Fibroblast of peridontal ligament (primary cell): ENCODE measurements around the gene TPM4.
A peak's percentile ranks its signal among the peaks of the same experiment; 100 is the strongest.
"Not testable (repeated sequence)": the region's sequence is repeated elsewhere in the genome, so short reads cannot be mapped to it uniquely, and the experiment has no call there.

Experiments
- DNase-seq: peaks from one replicate; pipeline ENCODE4 v3.0.0-alpha.2; 2010; ENCODE audit errors: extremely low read depth

TPM4 gene

DNA sequence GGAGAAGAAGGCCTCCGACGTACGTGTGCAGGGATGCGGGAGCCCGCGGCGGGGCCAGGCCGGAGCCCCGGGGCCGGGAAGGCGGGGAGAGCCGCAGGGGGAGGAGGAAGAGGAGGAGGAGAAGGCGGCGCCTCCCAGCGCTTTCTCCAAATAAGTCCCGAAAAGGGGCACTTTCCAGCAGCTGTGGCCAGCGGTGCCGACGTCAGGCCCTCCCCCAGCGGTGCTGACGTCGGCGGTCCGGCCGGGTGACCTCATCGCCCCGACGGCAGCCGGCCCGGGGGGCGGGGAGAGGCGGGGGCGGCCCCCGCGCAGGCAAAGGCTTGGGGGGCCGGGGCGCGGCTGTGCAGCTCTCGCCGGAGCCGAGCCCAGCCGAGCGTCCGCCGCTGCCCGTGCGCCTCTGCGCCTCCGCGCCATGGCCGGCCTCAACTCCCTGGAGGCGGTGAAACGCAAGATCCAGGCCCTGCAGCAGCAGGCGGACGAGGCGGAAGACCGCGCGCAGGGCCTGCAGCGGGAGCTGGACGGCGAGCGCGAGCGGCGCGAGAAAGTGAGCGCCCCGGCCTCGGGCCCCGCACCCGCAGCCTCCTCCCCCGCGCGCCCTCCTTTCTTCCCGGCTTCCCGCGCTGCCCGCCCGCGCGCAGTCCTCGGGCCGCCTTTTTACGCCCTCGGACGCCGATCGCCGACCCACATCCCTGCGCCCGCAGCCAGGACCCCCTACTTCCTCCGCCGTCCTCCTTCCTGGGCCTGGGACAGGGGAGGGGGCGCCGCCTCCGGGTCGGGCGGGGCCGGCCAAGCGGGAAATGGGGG is at the start of gene TPM4:
TPM4 (plus strand) TSS at position 342 of the 804 bp plus-strand sequence; CDS start at position 413, 71 bp downstream.
- DNase-seq: peak; percentile 97

DNA sequence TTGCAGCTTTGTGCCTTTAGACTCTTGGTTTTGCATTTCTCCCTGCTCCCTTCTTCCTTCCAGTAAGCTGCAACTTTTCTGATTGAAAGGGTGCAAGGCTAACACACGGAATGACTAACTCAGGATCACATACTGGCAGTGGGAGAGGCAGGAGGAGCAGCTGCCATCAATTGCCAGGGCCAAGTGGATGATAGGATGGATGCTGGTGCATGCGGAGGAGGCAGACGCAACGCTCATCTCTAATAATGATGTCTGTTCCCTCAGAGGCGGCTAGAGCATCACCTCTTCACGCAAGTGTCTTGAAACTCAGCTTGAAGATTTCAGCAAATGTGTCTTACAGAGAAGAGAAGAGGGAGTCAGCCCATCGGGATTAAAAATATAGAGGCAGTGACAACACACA is 49.5 kb upstream of the TPM4 start:
- no peak for DNase-seq

DNA sequence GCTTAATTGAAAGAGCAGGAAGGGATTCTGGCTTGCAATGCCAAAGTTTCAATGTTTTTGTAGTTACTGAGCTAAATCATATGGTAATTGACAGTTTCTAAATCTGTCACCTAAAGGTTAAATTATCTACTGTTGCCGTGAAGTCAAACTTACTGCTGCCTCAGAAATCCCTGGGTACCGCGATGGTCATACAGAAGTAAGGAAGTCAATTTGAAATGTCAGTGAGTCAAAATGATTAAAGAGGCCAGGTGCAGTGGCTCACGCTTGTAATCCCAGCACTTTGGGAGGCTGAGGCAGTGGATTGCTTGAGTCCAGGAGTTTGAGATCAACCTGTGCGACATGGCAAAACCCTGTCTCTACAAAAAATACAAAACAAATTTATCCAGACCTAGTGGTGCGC is 48.8 kb upstream of the TPM4 start:
- no peak for DNase-seq

DNA sequence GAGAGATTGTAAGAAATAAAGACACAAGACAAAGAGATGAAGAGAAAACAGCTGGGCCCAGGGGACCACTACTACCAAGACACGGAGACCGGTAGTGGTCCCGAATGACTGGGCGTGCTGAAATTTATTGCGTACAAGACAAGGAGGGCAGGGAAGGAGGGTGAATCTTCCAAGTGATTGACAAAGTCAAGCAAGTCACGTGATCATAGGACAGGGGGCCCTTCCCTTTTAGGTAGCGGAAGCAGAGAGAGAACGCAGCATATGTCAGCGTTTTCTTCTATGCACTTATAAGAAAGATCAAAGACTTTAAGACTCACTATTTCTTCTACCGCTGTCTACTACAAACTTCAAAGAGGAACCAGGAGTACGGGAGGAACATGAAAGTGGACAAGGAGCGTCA is 46.1 kb upstream of the TPM4 start:
- not testable (repeated sequence) for DNase-seq

DNA sequence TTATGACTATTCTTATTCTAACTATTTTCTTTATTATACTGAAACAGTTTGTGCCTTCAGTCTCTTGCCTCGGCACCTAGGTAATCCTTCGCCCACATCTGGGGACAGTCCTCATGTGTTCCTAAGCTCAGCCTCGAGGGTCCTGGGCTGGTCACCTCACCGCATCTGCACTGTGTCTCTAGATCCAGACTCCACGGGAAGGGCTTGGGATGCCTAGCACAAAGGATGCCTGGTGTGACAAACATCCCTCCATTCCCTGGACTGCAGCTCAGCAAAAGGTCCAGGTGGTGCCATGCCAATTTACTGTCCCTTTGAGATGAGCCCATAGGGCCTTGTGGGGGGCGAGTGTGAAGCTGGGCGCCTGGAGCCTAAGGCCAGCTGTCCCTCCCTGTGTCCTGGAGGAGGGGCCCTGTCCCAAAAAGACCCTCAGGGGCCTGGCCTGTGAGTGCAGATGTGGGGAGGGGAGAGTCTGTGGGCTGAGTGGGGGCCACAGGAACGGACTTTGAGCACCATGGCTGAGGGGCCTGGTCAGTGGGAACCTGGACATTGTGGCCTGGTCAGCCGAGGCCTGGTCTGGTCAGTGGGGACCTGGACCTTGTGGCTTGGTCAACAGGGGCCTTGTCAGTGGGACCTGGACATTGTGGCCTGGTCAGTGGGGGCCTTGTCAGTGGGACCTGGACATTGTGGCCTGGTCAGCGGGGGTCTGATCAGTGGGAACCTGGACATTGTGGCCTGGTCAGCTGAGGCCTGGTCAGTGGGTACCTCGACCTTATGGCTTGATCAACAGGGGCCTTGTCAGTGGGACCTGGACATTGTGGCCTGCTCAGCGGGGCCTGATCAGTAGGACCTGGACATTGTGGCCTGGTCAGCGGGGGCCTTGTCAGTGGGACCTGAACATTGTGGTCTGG is 45.1 kb upstream of the TPM4 start:
- no peak for DNase-seq

DNA sequence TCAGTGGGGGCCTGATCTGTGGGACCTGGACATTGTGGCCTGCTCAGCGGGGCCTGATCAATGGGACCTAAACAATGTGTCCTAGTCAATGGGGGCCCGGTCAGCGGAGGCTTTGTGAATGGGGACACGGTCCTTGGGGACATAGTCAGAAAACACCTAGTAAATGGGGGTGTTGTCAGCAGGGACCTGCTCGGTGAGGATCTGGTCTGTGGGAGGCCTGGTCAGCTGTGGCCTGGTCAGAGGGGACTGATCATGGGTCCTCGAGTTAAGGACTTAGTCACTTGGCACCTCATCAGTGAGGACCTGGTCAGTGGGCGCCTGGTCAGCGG is 44.5 kb upstream of the TPM4 start:
- DNase-seq: no peak

DNA sequence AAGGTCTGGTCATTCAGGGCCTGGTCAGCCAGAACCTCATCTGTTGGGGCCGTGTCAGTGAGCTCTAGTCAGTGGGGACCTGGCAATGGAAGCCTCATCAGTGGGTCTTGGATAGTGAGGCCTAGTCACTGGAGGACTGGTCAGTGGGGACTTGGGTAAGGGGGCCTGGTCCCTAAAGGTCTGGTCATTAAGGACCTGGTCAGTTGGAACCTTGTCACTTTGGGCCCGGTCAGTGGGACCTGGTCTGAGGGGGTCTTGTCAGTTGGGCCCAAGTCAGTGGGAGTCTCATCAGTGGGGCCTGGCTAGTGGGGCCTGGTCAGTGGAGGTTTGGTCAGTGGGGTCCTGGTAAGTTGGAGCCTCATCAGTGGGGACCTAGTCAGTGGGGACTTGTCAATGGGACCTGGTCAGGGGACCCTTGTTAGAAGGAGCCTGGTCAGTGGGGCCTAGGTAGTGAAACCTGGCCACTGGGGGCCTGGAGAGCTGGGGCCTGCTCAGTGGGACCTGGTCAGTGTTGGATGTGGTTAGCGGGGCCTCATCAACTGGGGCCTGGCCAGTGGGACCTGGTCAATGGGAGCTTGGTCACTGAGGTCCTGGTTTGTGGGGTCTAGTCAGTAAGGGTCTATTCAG is 43.7 kb upstream of the TPM4 start:
- DNase-seq: no peak

DNA sequence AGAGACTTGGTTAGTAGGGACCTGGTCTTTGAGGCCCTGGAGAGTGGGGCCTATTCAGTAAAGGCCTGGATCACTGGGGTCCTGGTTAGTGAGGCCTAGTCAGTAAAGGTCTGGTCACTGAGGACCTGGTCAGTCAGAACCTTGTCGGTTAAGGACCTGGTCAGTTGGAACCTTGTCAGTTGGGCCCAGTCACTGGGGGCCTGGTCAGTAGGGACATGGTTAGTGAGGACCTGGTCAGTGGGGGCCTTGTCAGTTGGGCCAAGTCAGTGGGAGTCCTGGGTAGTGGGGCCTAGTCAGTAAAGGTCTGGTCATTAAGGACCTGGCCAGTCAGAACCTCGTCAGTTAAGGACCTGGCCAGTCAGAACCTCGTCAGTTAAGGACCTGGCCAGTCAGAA is 43.2 kb upstream of the TPM4 start:
- no peak for DNase-seq

DNA sequence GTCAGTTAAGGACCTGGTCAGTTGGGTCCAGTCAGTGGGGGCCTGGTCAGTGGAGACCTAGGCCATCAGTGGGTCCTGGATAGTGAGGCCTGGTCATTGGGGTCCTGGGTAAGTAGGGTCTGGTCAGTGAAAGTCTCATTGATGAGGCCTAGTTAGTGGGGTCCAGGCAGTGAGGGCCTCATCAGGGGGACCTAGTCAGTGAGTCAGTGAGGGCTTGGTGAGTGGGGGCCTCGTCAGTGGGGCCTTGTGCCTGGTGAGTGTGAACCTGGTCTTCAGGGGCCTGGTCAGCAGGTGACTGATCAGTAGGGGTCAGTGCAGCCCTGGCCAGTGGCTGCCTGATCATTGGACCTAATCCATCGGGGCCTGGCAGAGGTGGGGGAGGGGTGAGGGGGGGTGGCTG is 42.6 kb upstream of the TPM4 start:
- DNase-seq: no peak

DNA sequence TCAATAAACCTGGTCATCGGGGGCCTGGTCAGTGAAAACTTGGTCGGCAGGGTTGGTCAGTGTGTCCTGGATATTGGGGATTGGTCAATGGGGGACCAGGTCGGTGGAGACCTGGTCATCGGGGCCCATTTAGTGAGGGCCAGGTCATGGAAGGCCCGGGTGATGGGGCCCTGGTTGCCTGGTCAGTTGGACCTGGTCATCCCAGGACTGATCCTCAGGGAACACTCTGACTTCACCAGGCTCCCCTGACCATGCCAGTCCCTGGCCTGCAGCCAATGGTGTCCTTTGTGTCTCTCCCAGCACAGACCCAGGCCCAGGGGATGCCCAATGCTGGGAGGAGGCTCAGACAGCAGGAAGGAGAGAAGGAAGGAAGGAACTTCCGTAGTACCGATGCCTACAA is 42.1 kb upstream of the TPM4 start:
- no peak for DNase-seq

DNA sequence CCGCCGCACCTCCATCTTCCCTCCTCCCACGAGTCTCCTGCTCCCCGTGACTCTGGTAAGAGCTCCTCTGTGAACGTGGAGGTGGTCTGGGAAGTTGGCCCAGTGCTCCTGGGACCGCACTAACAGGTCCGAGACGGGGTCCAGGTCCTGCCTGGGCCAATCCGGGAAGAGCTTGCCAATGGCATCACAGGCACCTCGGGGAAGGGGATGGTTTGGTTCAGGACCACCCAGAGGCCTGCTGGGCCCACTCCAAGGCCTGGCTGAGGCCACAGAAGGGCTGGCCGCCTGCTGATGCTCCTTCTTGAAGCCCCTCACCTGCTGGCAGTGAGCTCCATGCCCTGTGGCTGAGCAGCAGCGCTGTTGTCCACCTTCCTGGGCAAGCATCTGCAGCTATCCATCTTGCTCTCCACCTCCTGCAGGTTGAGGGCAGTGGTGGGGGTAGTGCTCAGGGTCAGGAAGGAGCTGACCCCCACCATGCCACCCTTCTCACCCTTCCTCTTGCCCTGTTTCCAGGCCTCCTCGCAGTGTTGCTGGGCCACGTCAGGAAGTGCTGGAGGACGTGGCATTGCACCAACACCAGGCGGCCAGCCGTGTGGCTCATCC is 41.2 kb upstream of the TPM4 start:
- DNase-seq: no peak

DNA sequence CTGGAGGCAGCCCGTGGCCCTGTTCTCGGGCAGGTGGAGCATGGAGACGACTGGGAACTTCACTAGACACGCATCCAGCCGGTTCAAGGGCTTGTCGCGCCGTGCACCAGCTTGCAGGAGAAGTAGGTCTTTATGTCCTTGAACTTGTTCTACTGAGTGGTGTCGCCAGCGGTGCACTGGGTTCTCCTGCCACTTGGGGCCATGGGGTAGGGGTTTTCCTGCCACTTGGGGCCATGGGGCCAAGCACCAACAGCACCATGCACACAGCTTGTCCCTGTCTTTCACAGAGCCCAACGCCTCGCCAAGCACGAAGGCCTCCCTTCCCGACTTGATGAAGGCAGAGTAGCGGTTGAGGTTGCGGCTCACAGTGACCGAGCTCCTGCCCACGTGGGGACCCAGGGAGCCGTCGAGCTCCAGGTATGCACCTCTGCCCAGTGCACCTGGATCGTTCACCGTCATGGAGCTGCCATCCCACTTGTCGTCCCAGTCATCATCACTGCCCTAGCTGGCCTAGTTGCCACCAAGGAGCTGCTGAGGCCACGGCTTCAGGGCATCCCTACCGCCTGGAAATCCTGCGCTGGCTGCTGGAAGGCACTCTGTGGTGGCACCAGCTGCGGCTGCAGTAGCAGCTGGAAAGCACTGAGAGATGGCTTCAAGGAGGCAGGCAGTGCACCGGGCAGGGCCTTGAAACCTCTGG is 40.5 kb upstream of the TPM4 start:
- no peak for DNase-seq

DNA sequence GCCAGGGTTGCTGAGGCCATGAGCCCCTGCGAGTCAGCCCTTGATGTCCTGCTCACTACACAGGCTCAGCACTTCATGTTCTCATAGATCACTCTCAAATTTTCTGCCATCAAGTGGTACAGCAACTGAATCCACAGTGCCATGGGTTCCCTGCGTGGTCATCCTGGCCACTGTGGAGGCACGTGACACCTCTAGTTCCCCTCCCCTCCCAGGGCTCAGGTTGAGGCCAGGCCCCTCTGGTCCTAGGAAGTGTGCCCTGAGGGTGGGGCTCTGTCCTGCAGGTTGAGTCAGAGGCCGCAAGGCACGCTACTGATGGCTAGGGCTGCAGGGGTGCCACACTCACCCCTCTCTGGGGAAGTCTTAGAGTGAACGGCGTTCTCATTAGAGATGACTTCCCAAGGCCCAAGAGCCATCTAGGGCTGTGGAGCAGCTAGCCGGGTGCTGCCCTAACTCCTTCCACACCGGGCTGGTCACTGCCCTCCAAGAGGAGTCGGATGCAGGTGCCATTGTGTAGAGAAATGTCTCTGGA is 39.8 kb upstream of the TPM4 start:
- no peak for DNase-seq

DNA sequence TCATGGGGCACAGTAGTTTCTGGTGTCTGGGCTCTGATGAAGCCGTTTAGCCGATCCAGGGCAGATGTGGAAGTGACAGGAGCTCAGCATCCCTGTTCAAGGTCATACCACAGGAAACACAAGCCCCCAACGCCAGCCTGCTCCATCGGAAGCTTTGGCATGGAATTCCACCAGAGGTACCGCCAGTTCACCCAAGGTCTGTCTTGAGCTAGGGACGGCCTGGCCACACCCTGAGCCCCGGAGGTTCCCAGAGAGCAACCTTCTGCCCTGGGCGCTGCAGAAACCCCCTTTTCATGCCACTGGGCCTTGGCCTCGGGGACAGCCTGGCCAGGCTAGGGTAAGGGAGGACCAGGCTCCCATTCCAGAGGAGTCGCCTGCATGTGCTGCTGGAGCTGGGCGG is 39.4 kb upstream of the TPM4 start:
- no peak for DNase-seq

DNA sequence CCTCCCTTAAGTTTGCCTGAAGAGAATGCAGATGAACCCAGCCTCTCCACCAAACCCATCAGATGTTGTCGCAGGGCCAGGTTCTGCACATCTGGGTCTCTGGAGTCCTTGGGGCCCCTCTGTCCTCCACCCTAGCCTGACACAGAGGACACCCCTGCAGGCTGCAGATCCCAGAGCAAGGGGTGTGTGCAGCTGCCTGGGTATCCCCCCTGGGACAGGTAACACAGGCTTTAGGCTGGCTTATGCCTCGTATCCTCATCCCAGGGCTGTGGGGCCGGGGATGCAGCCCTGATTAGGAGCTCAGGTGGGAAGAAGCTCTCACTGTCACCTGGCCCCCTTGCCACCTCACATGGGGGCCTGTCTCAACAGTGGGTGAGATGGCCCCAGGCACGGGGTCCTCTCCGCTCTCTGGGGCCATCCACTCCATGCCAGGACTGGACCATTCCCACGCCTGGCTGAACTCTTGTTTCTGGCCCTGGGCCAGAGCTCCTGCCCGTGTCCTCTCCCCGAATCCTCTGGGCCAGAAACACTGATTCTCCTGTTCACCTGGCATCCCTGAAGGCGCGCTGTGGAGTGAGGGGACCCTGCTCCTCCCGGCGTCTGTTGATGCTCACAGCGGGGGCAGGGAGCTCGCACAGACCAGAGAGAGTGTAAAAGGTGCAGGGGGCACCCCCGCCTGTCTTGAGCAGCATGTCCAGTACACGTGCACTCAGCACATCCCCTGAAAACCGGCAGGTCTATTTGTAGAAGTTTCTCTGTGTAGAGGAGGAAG is 38.7 kb upstream of the TPM4 start:
- no peak for DNase-seq

DNA sequence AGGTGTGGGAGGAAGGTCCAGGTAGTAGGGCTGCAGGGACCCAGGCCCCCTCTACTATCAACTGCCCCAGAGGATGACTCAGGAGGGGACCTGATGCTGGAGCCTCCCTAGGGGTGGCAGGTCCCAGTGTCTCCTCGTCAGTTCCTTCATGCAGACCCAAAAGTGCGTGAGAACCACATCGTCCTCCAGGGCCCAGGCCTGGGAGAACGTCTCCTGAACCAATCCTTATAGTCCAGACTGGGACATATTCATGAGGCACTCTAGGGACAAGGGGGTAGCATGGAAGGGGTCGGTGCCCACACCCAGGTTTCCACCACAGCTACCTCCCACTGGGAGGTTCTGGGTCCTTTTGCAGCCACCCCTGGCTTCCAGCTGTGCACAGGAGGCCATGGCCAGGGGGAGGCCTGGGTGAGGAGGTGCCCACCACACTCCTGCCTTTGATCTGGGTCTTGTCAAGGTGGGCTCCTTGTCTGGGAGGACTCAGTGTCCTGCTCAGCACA is 38.0 kb upstream of the TPM4 start:
- DNase-seq: no peak

DNA sequence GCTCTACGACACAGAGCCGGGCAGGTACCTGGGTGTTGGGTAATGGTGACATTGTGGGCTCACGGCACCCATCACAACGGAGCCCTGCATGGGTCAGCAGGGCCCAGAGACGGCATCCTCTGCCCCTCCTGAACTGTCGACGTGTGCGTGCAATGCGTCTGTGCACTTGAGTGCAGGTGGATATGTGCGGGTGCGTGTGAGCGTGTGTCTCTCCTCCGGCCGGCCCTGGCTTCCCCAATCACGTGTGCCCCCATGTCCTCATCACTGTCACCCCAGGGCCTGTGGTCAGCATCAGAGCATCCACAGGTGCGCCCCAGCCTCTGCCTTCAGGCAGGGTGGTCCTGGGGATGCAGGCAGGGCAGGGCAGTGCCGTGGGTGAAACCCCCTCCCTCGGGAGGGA is 37.2 kb upstream of the TPM4 start:
- DNase-seq: no peak

DNA sequence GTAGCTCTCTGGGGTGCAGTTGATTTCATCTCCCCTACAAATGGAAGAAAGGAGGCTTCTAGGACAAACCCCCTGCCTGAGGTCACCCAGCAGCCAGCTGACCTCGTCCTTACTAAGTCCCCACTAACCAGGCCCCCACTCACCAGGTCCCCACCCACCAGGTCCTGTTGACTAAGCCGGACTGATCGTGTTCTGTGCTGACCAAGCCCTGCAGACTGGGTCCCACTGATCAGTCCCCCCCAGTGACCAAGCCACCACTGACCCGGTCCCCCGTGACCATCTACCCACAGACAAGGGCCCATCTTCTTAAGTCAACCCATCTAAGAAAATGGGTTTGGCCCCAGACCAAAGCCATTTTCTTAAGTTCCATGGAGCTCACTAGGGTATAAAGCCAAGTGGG is 36.8 kb upstream of the TPM4 start:
- no peak for DNase-seq

DNA sequence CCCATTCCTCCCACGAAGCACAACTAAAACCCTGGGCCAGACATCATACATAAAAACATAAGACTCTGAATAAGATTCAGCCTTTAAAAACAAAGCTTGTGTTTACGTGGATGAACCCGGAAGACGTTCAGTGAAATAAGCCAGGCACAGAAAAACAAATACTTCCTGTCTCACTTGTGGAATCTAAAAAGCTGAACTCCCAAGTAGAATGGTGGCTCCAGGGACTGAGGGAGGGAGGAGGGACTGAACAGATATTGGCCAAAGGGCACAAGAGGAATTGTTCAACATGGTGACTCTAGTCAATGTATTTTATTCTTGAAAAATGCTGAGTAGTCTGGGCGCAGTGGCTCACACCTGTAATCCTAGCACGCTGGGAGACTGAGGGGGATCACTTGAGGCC is 35.7 kb upstream of the TPM4 start:
- peak; percentile 20 for DNase-seq

DNA sequence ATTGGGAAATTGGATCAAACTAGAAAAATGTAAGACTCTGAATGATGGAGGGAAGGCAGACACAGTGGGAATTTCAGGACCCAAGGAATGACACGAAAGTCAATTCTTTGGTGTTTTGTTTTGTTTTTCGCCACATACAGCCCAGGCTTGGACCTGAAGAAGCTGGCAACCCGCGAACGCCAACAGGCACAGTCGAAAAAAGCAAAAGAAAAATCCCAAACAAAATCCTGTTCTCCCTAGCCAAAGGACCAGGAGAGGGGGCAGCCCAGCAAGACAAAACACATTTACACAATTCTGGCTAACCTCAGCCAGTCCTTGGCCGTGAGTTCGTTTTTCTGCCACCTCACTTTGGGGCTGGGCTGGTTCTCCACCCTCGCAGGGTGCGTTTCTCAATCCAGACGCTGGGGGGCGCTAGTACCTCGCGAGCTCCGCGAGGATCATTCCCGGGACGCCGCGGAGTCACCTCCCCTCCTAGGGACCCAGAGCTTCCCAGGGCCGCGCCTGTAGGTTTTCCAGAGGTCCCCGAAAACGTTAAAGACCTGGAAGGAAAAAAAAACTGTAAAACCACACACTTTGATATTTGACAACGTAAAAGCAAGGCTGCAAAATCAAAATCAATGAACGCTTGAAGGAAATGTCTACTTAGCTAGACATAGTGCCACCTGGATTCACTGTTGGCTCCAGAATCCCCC is 34.9 kb upstream of the TPM4 start:
- DNase-seq: peak; percentile 76
